Activated CD4-positive, alpha-beta T cell treated with anti-CD3 and anti-CD28 coated beads for 1 hour (primary cell): ENCODE data around the gene SCAF1.

Experiments used
- DNase-seq: peaks from one replicate; pipeline ENCODE4 v3.0.0-alpha.2; 2020

Gene SCAF1

DNA sequence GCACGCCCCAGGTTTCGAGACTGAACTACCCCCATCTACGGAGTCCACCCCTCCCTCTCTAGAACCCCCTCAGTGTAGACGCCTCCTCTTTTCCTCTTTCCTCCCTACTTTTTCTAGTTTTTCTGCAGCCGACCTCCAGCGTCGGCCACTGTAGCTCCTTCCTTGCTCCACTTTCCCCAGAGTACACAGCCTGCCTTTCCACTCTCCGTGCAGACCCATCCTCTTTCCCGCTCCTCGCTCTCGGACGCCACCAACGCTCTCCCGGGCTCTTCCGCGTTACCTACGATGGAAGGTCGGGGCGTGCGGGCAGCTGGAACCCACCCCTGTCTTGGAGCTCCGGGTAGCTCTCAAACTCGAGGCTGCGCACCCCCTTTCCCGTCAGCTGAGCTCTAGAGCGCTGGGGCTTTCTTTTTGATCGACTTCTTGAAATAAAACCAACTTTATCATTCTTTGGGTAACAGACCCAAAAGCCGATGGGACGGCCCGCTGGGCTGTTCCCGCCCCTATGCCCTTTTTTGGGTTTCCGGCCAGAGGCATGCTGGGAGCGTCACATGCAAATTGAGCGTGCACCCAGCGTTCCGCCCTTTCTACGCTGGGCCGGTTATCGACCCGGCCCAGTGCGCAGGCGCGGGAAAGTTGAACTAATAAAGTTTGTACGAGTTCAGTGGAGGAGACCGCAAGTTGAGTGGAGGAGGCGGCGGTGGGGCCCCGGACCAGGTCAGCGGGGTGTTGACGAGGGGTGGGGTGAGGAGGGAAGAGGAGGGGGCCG lies 23.5 kb downstream of the SCAF1 start, which contains the start of the genes BCL2L12 and IRF3:
Gene BCL2L12, plus strand, starts transcription at position 583 of the 769 bp plus-strand sequence. CDS start 760 bp downstream, outside the sequence.
Gene IRF3, minus strand, starts transcription at position 507 of the 769 bp plus-strand sequence. CDS start 1,019 bp downstream, outside the sequence.
- peak; percentile 99 for DNase-seq

DNA sequence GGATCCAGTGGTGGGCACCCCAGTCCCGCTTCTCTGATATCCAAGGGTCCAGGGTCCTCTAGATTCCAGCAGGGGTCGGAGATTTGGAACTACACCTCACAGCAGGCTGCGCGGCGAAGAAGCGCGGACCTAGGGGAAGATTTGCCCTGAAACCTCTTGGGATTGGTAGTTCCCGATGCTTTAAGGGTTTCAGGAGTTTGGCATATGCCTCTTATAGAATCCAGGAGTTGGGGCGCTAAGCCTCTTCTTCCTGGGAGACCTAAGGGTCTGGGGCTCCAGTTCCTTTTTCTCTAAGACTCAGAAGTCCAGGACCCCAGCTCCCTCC lies 24.1 kb downstream of the SCAF1 start:
- no peak for DNase-seq

DNA sequence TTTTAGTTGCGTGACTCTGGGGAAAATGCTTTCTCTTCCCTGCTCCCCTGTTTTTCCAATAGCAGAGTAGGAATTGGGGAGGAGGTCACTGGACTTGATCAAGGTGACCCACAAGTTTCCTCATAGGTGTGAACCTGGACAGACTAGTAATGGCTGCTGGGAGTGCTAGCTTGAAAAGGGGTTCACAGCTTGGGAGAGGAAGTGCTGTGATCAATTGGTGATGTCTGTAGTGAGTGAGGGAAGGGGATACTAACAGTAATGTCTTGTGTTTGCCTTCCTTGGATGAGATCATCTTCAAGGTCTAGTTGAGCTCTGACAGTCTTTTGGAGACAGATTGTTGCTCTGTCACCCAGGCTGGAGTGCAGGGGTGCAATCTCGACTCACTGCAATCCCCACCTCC lies 25.5 kb downstream of the SCAF1 start:
- no peak for DNase-seq

DNA sequence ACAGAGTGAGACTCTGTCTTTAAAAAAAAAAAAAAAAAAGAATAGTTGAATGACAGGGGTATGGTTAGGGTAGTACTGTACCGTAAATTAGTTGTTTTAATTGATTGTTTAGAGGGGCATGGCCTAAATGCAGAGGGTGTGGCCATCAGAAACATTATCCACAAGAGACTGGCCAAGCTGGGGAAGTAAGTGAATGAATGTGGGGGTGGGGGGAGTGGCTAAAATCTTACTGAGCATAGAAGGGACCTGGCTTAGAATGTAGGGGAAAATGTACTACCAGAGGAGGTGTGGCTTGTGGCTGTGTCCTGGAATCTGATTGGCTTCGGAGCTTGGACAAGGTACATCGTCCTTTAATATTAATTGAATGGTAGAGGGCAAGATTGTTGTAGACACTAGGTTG lies 27.5 kb downstream of the SCAF1 start:
- no peak for DNase-seq

DNA sequence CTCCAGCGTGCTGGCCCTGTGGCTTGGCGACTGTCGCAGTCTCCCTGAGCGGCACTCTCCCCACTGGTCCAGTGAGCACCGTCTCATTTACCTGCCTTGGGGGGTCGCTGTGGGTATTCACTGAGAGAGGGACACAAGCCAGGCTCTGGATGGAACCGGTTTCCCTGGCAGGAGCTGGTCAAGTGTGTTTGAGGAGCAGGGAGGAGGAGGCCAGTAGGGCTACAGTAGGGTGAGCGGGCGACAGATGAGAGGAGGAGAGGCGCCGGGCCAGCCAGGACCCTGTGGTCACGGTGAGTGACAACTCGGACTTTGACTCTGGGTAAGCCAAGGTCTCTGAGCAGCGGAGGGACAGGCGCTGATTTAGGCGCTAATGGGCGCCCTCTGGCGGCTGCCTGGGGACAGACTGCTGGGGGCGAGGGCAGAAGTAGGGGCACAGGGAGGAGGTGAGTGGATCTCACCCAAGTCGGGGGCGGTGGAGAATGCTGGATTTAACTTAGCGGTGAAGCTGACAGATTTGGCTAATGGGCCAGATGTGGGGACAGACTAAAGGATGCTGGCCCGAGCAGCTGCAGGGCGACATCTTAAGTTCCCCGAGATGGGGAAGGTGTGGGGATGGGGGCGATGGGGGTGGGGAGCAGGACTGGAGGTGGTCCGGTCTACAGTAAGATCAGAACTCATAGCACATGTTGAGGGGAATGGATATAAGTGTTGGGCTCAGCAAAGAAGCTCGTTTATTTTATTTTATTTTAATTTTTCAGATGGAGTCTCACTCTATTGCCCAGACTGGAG lies 30.3 kb downstream of the SCAF1 start:
- peak; percentile 63 for DNase-seq

DNA sequence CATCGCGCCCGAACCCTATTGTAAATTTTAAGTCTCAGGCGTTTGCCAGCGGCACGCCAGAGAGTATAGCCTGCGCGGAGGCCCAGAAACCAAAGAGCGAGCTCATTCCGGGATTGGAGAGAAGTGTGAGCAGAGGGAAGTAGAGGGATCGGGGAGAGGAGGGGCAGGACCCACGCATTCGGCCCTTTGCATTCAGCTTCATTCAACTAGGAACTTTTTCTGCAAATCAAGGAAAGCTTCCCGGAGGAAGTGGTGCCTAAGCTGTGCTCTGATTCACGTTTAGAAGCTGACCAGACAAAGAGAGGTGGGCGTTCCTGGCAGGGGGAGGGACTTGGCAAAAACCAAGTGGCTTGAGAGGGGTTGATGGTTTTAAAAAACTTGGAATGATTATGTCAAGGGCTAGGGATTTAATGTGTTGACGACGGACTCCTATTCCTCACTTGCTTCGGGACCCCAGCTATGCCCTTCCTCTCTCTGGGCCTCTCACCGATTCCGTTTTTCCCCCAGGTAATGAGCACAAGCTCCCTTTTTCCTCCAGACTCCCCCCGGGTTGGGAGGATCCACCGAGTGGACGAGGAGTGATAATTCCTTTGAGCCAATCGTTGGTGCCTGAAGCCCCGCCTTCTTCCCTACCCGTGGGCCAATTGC lies 34.3 kb downstream of the SCAF1 start:
- DNase-seq = no peak

DNA sequence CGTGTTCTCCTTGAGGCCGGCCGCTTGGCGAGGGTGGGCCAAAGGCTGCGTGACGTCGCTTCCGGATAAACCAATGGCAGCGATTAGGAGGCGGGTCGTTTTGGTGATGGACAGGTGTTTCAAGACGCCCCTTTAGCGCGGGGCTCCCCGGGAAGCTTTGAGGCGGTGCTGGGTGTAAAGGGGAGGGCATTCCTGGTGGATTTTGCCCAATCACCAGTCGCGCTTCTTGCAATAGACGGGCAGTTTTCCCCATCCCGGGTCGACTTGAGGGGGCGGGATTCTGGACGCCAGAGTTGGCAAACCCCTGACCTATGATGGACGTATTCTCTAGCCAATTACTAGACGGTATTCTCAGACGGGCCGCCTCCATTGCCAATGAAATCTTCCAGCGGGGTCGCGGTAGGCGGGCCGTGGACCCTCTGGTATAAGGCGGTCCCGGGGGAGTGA lies 34.8 kb downstream of the SCAF1 start:
- peak; percentile 97 for DNase-seq

DNA sequence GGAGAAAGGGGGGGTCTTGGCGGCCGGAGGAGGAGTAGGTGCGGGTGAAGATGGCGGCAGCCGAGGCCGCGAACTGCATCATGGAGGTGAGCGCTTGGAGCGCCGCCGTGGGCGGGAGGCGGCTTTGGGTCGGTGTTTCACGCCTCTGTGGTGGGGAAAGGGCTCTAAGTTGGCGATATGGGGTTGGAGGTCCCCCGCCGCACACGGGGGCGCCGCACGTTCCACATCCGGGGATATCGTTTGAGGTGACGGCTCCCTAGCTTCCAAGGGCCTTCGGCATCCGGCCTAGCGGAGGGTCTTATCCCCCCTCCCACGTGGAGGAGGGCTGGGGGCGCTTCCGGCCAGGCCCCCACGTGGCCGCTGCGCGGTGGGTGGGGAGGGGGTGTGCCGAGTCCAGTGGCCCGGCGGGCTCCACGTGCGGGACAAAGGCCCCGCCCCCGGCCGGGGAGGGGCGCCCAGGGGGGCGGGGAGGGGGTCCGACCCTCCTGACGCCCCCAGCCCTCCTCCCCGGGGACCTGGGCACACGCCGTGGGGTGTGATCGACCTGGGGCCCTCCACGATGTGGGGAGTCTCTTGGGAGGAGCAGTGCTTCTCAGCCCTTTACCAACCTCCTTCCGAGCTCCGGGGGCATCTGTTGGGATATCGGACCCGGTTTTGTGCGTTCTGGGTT lies 35.4 kb downstream of the SCAF1 start, which contains the start of gene PRMT1:
Gene PRMT1, plus strand, starts transcription at position 41 of the 670 bp plus-strand sequence. Its CDS starts 10 bp downstream, at position 51.
- DNase-seq = peak; percentile 32

DNA sequence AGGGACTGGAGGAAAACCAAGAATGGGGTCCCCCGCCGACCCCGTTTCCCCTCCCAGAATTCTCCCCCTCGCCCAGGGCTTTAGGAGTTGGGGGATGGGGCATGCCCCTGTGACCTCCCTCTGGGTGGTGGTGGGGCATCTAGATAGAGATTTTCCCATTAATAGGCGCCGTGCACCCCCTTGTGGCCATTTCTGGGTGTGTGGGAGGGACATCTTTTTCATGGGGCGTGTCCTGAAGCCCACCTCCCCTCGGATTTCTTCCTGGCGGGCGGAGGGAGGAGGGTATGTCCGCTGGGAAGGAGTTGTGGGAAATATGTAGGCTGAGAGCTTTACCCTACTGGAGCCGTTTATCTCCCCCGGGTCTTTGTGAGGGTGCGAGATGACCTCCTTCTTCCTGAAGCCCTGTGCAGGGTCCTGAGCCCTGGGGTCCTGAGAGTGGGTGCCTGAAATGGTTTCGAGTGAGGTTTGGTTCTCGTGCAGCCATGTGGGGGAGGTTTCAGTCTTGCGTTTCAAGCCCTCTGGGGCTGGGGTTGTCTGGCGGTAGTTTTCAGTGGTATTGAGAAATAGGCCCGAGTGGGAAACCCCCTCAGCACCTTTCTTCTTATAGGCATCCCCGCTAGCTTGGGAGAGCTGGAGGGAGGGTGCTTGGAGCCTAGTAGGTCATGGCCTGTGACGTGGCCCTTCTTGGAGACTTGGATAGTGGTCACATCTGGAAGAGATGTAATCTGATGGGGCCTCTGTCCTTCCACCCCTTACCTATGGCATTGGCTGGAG lies 36.1 kb downstream of the SCAF1 start:
- DNase-seq = peak; percentile 73

DNA sequence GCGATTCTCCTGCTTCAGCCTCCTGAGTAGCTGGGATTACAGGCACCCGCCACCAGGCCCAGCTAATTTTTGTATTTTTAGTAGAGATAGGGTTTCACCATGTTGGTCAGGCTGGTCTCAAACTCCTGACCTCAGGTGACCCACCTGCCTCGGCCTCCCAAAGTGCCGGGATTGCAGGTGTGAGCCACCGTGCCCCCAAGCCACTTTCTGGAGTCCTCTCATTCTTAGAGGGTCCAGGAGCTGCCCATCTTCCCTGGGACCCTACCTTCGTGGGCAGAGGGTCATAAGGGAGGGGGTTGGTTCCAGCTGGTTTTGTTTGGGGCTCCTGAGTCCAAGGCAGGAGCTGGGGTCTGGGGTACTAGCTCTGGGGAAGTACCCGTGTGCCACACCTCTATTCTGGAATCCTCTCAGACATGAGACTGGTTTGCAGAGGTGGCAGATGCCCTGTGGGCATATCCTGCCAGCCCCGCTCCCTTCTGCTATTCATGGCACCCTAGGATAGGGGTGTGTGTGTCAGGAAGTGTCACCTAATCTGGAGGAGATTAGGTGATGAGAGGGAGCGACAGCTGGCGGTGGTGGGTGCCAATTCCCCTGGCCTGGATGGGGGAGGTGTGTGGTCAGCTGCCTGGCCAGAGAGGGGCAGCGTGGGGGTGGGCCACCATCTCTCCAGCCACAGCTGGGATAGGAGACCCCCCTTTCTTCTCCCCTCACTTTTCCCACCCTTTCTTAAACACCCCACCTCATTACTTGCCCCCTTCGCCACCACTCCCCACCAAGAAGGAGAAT lies 37.2 kb downstream of the SCAF1 start:
- no peak for DNase-seq

DNA sequence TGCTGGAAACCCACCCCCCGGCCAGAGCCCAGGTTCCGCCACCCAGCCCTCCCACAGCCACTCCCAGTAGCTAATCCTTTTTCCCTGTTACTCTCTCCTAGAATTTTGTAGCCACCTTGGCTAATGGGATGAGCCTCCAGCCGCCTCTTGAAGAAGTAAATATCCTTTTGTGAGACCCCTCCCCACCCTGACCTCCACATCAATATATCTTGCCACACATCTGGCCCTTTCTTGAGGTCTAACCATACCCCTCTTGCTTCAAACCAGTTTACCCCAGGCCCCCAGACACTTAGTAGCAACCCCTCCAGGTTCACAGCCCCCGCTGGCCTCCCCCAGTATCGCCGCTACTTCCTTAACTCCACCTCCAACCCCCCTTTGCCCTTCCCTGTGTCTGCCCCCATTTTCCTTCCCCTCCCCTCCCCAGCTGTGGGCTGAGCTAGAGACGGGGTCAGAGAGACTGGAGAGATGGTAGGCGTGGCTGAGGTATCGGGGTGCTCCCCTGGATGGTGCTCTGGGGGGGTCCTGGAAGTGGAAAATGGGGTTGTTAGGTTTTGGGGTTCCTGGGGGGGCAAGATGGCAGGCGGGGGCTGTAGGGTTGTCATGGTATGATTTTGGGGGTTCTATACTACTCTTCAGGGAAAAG lies 37.9 kb downstream of the SCAF1 start:
- no peak for DNase-seq

DNA sequence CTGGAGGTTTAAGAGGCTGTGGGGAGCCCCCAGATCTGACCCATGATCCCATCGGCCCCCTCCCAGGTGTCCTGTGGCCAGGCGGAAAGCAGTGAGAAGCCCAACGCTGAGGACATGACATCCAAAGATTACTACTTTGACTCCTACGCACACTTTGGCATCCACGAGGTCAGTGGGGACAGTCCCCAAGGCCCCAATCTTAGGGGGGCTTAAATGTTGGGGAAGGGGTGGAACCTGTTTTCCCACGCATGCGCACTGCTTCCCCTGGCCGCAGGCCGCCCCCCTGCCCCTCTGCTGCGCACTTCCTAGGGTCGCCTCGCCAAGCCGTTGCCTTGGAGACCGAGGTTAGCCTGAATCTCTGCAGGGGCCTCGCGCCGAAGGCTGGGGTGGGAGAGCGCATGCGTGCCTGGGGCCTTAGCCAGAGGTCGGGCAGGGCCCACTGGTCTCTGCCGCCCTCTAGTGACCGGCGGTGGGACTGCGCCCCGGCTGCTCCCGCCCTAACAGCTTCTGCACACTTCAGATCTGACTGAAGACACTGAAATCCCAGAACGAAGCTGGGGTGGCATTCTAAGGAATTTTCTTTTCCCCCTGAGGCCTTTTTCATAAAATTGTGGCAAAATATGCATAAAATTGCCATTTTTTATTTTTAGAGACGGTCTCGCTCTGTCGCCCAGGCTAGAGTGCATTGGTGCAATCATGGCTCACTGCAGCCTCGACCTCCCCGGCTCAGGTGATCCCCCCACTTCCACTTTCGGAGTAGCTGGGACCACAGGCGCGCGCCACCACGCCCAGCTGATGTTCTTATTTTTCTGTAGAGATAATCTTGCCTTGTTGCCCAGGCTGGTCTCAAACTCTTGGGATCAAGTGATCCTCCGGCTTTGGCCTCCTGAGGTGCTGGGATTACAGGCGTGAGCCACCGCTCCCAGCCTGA lies 38.7 kb downstream of the SCAF1 start:
- peak; percentile 89 for DNase-seq

DNA sequence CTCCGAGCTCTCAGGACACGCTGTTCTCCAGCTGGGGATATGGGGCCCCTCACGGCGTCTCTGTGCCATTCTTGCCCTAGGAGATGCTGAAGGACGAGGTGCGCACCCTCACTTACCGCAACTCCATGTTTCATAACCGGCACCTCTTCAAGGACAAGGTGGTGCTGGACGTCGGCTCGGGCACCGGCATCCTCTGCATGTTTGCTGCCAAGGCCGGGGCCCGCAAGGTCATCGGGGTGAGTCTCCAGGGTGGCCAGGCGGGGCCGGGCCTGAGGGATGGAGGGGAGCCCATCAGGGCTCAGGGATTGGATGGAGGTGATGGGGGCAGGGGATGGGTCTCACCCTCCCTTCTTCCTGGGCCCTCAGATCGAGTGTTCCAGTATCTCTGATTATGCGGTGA lies 39.8 kb downstream of the SCAF1 start:
- DNase-seq = no peak

DNA sequence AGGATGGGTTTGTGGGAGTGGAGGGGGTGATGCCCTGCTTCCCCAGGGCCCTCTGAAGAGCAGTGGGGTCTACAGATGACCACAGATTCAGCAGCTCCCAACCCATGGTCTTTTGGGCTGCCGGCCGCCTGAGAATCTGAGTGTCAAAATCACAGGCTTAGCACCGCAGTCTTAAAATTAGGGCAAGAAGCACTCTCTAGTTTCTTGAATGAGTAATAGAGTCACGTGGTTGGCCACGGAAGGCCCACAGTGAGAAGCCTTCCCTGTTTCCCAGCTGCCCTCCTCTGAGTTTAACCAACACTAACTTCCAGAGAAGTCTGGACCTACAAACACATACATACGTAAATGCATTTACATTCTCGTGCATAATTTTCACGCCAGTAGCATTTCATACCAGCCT lies 40.3 kb downstream of the SCAF1 start:
- no peak for DNase-seq

DNA sequence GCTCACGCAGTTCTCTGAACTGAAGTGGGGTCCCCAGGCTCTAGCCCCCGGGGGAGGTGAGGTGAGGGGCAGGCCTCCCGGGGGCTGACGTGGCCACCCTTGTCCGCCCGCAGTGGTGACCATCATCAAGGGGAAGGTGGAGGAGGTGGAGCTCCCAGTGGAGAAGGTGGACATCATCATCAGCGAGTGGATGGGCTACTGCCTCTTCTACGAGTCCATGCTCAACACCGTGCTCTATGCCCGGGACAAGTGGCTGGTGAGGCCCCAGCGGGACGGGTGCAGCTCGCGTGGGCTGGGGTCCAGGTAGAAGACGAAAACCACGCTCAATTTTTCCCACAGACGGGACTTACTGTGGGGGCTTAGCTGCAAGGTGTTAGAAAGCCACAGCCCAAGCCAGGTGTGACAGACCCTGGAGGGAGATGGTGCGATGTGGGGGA lies 41.8 kb downstream of the SCAF1 start:
- no peak for DNase-seq

DNA sequence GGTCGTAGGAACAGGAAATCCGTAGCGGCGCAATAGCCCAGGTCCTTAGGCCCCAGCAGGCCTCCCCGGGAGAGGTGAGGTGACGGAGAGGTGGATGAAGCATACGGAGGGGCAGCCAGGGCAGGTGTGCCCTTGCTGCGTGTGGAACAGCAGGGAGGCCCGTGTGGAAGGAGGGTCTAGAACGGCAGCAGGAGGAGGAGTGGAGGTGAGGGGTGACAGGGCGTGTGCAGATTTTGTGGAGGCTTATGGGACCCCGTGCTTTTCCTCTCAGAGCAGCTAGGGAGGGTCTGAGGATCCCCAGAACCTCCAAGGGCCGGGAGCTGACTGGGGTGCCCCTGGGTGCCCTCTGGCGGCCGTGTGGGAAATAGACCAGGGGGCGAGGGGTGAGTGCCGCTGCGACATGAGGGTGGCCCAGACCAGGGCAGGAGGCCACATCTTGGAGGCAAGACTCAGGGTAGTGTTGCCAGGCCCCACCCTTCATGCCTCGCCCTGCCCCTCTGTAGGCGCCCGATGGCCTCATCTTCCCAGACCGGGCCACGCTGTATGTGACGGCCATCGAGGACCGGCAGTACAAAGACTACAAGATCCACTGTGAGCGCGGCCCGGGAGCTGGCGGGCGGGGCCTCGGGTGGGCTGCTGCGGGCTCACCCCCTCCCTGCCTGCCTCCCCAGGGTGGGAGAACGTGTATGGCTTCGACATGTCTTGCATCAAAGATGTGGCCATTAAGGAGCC lies 42.4 kb downstream of the SCAF1 start:
- no peak for DNase-seq

DNA sequence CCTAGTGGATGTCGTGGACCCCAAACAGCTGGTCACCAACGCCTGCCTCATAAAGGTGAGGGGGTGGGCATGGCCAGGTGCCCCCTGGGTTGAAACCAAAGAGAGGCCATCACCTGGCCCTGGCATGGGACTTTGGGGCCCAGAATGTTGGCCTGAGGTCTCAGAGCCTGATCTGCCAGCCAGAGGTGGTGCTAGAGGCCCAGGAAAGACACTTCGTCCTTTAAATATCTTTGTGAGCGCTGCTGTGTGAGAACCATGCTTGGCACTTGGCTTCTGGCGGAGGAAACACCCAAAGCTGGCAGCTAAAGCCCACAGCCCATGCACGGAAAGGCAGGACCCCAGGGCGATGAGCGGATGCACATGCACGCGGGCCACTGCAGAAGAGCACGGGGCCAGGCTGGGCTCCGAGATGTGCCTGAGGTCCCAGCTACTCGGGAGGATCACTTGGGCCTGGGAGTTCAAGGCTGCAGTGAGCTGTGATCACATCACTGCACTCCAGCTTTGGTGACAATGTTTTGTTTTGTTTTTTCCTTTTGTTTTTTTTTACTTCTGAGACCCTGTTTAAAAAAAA lies 43.1 kb downstream of the SCAF1 start:
- DNase-seq = no peak

DNA sequence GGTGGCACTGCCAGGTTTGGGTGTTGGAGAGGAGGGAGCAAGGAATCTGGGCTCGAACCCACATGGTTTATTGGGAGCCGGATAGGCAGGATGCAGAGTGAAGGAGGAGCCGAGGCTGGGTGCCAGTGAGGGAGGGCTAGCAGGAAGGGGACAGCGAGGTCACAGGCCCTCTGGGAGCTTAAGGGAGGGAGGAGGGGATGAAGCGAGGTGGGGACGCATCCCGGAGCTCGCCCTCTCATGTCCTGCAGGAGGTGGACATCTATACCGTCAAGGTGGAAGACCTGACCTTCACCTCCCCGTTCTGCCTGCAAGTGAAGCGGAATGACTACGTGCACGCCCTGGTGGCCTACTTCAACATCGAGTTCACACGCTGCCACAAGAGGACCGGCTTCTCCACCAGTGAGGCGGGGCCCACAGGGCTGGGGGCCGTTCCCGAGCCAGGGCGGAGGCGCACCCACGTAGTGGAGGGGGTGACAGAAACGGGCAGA lies 43.9 kb downstream of the SCAF1 start:
- DNase-seq = no peak
